Endometrial microvascular endothelial cells (primary cell): ENCODE data around the gene EEF1A2. TPM values are rescaled to one million over a fixed set of nuclear protein-coding genes. Genes with fewer than 3 reads are reported as not detected.

Experiments used
- in situ Hi-C: cut with HindIII; loops from 2 replicates; pipeline ENCODE4 v1.10.0; 2017; ENCODE audit warnings: low sequenced_read_pairs, low pct_unique_long_range_greater_than_20kb; ENCODE audit errors: inconsistent ontology term
- total RNA-seq: library from RNA; depleted of rRNA; stranded (reverse); fragments of >200 nt; gene quantifications from one replicate; pipeline ENCODE4 v1.2.3, GENCODE V29; 2015; ENCODE audit errors: inconsistent ontology term

The EEF1A2 gene
- total RNA-seq = 0.09 TPM

DNA sequence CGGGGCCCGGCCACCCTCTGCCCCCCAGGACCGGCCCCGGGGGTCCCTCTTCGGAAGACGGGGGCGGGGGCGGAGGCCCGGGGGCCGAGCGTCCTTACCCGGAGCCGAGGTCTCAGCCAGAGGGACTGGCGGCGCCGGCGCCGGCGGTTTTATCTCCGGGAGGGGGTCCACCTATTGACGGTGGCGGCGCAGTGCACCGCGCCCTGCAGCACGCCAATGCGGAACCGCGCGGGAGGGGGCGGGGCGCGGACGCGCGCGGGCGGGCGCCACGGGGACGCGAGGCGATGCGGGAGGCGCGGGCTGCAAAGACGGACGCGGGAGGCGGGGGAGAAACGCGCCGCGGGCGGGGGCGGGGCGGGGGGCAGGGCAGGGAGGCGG lies at the start of gene EEF1A2:
Gene EEF1A2, minus strand, starts transcription at position 124 of the 378 bp plus-strand sequence. CDS start 1,320 bp downstream, outside the sequence.
- in situ Hi-C loops = no loop called here

DNA sequence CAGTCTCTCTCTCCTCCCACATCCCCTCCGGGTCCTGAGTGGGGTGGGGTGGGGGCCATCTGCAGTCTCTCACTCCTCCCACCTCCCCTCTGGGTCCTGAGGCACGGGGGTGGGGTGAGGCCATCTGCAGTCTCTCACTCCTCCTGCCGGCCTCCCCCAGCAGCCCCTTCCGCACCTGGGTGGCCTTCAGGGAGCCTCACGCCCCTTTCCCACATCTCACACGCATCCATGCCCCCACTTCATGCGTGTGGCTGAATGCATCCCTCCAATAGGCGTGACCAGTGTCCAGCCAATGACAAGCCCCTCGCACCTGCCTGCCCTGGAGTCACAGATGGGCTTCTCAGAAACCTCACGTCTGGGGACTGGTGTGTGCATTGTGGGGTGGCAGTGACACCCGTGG lies 49.7 kb upstream of the EEF1A2 start:
- in situ Hi-C loops = no loop called here

DNA sequence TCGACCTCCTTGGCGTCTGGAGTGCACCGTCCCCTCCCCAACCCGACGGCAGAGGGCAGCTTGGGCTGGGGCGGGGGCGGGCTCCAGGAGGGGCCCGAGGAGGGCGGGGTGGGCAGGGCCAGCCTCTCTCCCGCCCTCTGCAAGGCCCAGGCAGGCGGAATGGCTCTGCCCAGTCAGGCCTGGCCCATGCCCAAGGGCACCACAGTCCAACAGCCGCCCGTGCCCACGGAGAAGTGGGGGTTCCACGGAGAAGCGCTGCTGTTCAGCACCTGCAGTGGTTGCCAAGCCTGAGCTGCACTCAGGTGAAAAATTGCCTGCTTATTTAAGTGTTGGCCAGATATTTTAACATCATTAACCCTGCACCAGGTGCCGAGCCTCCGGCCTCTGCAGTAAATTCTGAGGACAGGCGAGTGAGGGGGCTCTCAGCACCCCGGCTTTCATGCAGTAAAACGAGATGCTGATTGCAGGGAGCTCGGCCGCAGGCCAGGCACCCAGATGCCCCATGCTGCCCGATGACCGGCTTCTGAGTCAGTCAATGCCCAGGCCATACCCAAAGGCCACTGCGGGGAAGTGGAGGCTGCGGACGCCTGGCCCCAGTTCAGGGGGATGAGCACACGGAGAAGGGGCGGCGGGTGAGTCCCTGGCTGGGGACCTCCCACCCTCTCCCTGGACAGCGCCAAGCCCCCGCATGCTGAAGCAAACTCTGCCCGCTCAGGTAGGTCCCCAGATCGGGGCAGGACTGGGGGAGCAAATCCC lies 49.0 kb upstream of the EEF1A2 start, which contains the start of gene SRMS:
Gene SRMS, minus strand, starts transcription at position 25 of the 756 bp plus-strand sequence. CDS start 286 bp downstream, outside the sequence.
- in situ Hi-C loops = no loop called here

DNA sequence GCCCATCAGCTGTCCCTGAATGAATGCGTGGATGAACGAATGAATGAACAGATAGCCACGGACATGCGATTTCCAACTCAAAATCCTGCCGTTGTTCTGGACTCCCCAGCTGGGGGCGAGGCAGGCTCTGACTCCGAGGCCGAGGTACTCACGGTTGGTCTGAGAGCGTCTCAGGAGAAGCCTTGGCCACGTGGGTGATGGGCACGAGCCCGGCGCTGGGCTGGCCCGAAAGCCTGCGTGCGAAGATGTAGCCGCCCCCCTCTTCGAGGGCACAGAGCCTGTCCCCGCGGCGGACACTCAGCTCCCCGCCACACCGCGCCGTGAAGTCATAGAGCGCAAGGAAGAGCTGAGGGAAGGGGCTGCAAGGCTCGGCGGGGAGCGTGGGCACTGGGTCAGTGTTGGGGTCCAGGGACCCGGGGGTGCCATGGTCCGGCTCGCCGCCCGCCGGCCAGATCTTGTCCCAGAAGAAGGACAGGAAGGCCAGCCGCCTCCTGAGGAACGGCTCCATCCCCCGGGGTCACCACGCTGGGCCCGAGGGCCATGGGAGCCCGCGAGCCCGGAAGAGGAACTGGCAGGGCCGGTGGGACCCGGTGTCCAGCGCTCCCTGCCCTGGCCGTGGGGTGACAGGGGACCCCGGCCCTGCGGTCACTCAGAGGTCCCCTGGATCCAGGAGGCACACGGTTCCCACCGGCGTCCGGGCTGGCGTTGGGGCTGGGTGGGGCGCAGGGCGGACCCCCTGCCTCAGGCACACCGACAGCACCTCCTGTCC lies 48.3 kb upstream of the EEF1A2 start:
- in situ Hi-C loops = no loop called here

DNA sequence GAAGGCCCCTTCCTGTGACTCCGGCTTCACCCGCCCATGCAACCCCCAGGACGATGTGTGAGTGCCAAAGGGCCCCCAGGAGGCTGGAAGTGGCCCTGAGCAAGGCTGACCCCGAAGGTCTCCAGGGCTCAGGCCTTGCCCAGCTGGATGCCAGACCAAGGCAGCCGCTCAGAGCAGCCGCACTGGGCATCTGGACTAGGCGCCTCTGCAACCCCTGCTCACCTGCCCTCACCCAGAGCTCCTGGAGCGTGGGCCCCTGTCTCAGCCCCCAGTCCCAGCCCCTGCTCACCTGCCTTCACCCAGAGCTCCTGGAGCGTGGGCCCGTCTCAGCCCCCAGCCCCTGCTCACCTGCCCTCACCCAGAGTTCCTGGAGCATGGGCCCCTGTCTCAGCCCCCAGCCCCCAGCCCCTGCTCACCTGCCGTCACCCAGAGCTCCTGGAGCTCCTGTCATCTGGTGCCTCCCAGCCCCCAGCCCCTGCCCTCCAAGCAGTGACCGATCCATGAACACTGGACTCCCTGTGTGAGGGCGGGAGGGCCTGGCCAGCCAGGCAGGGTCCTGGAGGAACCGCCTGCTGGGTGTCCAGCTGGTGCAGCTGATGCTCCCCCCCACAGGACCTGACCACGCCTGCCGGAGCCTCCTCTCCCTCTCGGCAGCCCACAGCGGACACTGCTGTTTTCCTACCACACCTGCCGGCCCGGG lies 47.5 kb upstream of the EEF1A2 start:
- in situ Hi-C loops = no loop called here

DNA sequence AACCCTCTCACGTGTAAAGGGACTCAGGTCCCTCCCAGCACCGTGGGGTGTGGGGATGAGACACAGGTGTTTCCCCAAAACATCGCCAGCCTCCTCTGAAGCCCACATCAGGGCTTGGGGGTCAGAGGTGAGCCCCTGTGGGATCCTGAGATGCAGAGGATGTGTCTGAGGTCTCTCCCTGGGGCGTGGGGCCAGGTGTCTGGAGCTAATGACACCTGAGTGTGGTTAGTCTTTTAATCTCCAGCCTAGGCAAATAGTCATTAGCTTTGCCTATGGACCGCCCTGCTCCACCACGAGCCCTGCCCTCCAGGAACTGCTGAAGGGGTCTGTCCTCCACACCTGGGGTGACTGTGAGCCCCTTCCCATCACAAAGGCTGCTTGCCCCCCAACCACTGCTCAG lies 46.9 kb upstream of the EEF1A2 start:
- in situ Hi-C loops = no loop called here

DNA sequence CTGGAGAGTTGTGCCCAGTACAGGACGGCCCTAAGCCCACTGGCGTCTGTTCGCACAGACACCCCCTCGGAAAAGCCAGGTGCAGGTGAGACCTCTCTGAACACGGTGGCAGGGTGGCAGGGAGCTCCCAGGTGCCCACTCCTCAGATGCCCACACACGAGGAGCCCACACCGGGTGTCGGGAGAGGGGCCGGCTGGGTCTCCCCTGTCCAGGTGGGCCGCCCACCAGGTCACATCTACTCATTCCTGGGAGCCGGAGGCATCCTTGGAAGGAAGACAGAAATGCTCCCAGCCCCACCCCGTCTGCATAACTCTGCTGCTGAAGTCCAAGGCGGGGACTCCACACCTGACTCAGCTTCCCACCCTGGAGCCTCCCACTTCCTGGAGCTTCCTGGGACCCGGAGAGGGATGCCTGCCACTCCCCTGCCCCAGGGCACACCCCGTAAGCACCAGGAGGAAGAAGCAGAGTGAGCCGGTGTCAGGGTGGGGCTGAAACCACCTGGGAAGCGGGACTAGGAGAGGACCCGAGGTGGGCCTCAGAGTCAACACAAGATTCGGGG lies 46.2 kb upstream of the EEF1A2 start:
- in situ Hi-C loops = no loop called here

DNA sequence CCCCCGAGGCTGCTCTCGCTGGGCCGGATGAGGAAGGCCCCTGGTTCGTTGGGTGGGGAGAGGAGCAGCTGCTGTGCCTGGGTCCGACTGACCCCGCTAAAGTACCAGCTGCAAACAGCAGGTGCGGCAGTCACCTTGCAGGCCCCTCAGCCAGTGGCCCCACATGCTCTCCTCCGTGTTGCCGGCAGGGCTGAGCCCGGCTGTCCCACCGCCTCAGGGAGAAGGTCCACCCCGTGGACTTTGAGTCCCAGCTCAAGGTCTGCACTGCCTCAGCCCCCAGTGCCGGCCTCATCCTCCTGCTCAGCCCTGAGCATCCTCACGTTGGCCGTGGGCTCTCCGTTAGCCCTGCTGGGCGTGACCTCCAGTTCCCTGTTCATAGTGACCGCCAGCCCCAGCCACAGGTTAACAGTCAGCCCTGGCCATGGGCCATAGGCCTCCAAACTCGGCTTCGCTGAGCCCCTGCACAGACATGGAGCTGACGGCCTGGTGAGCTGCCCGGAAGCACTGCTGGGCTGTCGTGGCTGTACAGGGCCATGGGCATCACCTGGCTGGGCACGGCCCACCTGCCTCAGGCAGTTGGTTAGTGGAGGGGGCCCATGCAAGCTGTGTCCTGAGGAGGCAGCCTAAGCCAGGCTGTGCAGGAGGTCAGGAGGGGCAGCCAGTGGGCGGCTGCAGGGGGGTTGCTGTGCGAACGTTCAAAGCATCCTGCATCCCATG lies 45.5 kb upstream of the EEF1A2 start:
- in situ Hi-C loops = no loop called here

DNA sequence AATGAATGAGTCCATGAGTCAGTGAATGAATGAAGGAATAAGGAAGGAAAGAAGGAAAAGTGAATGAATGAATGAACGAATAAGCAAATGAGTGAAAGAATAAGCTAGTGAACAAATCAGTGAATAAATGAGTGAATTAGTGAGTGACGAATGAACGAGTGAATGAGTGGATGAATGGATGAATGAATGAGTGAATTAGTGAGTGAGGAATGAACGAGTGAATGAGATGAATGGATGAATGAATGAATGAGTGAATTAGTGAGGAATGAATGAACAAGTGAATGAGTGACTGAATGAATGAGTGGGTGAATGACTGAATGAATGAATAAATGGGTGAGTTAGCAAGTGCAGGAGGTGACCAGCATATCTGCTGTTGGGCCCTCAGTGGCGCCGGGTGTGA lies 44.9 kb upstream of the EEF1A2 start:
- in situ Hi-C loops = no loop called here

DNA sequence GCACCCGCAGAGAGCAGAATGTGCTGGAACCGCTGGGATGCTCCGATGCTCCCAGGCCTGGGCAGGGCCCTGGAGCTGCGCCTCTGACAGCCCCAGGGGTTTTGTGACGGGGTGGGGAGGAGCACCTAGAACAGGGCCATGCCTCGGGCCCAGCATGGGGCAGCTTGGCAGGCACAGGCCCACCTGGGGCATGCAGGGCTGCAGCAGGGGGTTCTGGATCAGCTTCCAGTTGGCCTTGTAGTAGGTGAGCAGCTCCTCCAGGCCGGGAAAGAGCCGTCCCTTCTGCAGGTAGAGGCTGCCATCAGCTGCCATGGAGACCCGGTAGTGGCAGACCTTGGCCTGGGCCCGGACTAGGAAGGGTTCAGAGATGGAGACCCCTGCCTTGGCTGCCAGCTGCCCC lies 44.2 kb upstream of the EEF1A2 start:
- in situ Hi-C loops = no loop called here

DNA sequence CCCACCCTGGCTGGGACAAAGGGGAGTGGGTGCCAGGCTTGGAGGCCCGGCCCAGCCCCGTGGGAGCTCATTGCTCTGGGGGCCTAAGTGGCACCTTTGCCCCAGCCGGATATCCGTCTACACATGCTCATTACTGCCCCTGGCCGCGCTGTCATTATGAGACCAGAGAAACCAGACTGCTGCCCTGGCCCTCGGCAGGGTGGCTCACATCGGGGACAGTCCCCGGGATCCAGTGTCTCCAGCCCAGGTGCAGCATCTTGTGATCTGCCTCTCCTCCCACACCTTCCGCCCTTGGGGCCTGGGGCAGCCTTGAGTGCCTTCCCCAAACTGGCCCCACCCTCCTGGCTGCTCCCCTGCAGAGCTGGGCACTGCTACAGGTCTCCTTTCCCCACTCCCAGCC lies 43.8 kb upstream of the EEF1A2 start:
- in situ Hi-C loops = no loop called here

DNA sequence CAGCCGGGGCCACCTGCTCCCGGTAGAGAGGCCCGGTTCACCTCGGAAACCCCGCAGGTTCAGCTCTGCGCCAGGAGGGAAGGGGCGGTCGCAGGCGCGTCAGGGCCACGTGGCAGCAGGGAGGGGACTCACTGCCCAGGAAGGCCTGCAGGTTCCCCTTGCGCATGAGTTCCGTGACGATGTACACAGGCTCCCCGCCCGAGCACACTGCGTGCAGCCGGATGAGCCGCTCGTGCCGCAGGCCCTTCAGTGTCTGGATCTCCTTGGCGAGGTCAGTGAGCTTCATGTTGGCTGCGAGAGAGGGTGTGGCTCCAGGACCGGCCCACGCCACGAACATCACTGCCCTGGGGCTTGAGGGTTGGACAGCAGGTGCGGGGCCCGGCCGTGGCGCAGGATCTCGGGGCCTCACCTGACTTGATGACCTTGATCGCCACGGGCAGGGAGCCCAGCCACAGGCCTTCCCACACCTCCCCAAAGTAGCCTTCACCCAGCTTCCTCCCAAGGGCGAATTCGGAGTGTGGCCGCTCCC lies 43.2 kb upstream of the EEF1A2 start:
- in situ Hi-C loops = no loop called here

DNA sequence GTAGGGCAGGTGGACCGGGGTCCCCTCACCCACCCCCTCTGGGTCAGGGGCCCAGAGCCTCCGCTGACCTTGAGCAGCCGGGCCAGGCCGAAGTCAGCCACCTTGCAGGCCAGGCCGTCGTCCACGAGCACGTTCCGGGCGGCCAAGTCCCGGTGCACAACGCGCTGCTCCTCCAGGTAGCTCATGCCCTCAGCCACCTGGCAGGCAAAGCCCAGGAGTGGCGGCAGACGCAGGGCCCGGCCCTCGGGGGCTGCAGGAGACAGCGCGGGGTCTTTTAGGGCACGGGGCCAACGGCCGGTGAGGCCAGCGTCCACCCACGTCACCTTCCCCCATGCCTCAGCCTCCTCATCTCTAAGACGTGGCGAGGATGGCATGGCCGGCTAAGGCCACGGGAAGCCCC lies 42.5 kb upstream of the EEF1A2 start:
- in situ Hi-C loops = no loop called here

DNA sequence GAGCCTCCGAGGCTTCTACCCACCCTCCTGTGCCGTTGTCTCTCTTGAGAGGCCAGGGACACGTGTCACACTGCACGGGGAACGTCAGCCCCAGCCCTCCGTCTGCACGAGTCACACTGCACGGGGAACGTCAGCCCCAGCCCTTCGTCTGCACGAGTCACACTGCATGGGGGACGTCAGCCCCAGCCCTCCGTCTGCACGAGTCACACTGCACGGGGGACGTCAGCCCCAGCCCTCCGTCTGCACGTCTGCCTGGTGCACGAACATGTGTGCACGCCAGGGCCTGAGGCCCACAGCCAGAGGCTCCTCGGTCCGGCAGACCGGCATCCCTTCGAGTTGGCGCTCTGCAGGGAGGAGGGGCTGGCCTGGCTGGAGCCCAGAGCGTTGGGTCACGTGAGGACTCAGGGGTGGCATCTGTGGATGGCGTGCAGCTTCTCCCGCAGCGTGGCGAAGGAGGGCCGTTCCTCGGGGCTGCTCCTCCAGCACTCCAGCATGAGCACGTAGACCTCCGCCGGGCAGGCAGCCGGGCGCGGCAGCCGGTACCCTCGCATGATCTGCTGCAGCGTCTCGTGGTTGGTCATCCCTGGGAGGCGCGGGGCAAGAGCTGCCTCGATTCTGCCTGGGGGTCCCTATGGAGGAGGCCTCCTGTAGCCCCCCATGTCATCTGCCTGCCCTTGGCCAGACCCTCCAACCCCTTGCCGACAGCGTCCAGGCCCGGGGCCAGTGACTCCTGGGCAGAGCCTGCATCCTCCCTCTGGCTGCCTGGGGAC lies 41.7 kb upstream of the EEF1A2 start:
- in situ Hi-C loops = no loop called here

DNA sequence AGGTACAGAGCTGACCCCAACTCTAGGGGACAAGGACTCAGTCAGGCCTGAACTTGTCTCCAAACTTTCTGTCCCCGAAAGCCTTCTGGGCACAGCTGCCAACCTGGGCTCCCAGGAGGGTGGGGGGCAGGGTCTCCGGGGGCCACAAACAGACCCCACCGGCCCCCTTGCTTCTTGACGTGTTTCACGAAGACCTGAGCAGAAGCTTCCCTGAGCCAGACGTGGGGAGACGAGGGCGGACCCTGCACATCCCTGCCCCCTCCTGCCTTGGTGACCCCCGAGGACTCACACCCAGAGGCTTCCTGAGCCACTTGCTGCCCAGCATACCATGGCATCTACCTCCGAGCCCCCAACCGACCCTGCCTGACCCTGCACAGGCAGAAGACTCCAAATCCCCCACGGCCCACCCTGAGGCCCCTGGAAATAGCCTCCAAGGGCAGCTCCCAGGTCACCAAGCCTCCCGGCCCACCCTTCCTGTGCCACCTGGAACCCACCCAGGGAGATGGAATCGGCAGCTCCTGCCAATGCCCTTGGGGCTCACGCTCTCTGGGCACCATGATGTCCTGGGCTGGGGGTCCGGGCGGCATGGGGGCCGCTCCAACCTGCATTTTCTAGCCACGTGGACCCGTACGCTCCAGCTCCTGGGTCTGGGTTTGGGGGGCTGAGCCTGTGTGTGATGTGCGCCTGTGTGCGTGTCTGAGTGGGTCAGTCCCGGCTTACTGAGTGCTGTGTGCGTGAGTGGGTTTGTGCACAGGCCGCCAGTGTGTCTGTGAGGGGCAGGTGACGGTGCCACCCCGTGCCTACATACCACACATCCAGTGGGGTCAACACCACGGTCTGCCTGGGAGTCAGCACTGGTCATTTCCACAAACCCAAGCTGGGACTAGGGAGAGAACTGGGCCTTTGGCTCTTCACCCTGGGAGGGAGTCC lies 40.8 kb upstream of the EEF1A2 start:
- in situ Hi-C loops = no loop called here

DNA sequence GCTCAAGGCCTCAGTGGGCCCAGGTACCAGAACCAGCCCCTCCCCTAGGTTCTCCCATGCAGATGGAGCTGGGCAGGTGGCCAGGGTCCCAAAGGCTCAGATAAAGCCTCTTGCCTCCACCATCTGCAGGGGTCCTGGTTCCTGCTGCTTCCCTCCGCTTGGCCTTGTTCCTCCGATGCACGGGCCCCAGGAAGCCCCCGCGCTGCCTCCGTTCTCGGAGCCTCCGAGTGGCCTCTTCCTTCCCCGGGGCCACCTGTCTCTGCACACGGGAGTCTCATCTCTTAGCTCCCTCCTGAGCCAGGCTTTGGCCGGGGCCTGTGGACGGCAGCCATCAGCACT lies 40.2 kb upstream of the EEF1A2 start:
- in situ Hi-C loops = no loop called here
